ENCODE results near the gene ANKS6. TPM values are rescaled to one million over a fixed set of nuclear protein-coding genes. Genes with fewer than 3 reads are reported as not detected.
A peak's percentile ranks its signal among the peaks of the same experiment; 100 is the strongest.

The ANKS6 gene
- total RNA-seq, 1 donor from 2014 or later, result 17.2 TPM

DNA sequence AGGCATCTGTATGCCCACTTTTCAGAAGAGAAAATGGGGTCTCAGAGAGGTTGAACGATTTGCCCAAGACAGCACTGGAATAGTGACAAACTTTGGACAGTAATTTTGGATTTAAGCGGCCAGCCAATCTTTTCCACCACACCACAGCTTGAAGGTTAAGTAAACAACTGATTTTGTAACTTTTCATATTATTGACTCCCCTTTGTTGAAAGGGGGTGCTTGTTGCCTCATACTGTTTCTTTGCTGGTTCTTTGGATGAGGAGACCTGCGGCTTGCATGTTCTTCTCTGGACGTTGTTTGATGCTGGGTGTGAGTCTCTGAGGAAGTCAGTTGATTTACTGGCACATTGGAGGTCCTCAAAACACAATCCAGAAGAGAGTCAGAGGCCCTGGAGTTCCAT is 76.0 kb downstream of the ANKS6 start:
- Mint-ChIP-seq H3K4me1 (ENCODE audit: unreplicated experiment) (no peaks in the 10 kb centered on the region), H3K27ac (ENCODE audit: unreplicated experiment) (no peak overlapping the region), H3K27me3 (ENCODE audit: unreplicated experiment) (peaks cover 2% of the 10 kb centered on the region), H3K36me3 (ENCODE audit: low read depth, unreplicated experiment) (no peaks in the 10 kb centered on the region), H3K4me3 (ENCODE audit: unreplicated experiment) (no peak overlapping the region), H3K9me3 (ENCODE audit: unreplicated experiment) (no peaks in the 10 kb centered on the region)
- DNase-seq (ENCODE audit: low spot score), result no peak
- TF ChIP-seq, protein P1, sequence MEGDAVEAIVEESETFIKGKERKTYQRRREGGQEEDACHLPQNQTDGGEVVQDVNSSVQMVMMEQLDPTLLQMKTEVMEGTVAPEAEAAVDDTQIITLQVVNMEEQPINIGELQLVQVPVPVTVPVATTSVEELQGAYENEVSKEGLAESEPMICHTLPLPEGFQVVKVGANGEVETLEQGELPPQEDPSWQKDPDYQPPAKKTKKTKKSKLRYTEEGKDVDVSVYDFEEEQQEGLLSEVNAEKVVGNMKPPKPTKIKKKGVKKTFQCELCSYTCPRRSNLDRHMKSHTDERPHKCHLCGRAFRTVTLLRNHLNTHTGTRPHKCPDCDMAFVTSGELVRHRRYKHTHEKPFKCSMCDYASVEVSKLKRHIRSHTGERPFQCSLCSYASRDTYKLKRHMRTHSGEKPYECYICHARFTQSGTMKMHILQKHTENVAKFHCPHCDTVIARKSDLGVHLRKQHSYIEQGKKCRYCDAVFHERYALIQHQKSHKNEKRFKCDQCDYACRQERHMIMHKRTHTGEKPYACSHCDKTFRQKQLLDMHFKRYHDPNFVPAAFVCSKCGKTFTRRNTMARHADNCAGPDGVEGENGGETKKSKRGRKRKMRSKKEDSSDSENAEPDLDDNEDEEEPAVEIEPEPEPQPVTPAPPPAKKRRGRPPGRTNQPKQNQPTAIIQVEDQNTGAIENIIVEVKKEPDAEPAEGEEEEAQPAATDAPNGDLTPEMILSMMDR (IDR thresholded peaks at IDR 0.05; ENCODE audit: unreplicated experiment), result no peak

GRCh38 chr9:98719055-98719454 is 77.3 kb downstream of the ANKS6 start:
- DNase-seq (ENCODE audit: low spot score), result no peak
- Mint-ChIP-seq H3K27ac (ENCODE audit: unreplicated experiment) (no peak overlapping the region), H3K9me3 (ENCODE audit: unreplicated experiment) (no peaks in the 10 kb centered on the region), H3K36me3 (ENCODE audit: low read depth, unreplicated experiment) (no peaks in the 10 kb centered on the region), H3K27me3 (ENCODE audit: unreplicated experiment) (peaks cover 2% of the 10 kb centered on the region), H3K4me1 (ENCODE audit: unreplicated experiment) (no peaks in the 10 kb centered on the region), H3K4me3 (ENCODE audit: unreplicated experiment) (no peak overlapping the region)
- TF ChIP-seq, protein P1 (IDR thresholded peaks at IDR 0.05; ENCODE audit: unreplicated experiment), result no peak

GRCh38 chr9:98714833-98715232 is 81.5 kb downstream of the ANKS6 start:
- H3K27ac Mint-ChIP-seq (ENCODE audit: unreplicated experiment), result no peak overlapping the region
- no peak for DNase-seq (ENCODE audit: low spot score)
- TF ChIP-seq, protein P1 (IDR thresholded peaks at IDR 0.05; ENCODE audit: unreplicated experiment), result no peak

DNA sequence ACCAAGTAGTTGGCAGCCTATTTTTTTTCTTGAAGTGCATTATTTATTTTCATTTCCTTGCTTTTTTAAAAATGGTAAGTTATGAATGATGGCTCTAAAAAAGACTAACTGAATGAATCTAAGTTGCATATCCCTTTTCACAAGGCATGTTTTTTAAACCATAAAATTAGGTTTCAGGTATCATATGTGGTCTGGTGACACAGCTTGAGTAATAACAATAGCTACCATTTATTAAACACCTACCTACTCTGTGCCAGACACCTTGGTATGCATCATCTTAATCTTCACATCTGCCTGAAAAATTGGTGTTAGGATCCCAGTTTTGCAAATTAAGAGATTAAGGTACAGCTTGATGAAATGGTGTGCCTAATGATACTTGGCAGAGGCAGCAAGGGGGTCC is 83.4 kb downstream of the ANKS6 start:
- Mint-ChIP-seq H3K27ac (ENCODE audit: unreplicated experiment) (no peak overlapping the region), H3K9me3 (ENCODE audit: unreplicated experiment) (no peaks in the 10 kb centered on the region), H3K27me3 (ENCODE audit: unreplicated experiment) (peaks cover 16% of the 10 kb centered on the region), H3K4me3 (ENCODE audit: unreplicated experiment) (no peak overlapping the region), H3K4me1 (ENCODE audit: unreplicated experiment) (peaks cover 5% of the 10 kb centered on the region), H3K36me3 (ENCODE audit: low read depth, unreplicated experiment) (no peaks in the 10 kb centered on the region)
- TF ChIP-seq, protein P1 (IDR thresholded peaks at IDR 0.05; ENCODE audit: unreplicated experiment), result no peak
- no peak for DNase-seq (ENCODE audit: low spot score)

More at GRCh38 chr9:98714833-98715232, 81.5 kb downstream of the ANKS6 start:
- Mint-ChIP-seq H3K27me3 (ENCODE audit: unreplicated experiment) (peaks cover 11% of the 10 kb centered on the region), H3K9me3 (ENCODE audit: unreplicated experiment) (no peaks in the 10 kb centered on the region), H3K36me3 (ENCODE audit: low read depth, unreplicated experiment) (no peaks in the 10 kb centered on the region), H3K4me1 (ENCODE audit: unreplicated experiment) (peaks cover under 1% of the 10 kb centered on the region), H3K4me3 (ENCODE audit: unreplicated experiment) (no peak overlapping the region)

DNA sequence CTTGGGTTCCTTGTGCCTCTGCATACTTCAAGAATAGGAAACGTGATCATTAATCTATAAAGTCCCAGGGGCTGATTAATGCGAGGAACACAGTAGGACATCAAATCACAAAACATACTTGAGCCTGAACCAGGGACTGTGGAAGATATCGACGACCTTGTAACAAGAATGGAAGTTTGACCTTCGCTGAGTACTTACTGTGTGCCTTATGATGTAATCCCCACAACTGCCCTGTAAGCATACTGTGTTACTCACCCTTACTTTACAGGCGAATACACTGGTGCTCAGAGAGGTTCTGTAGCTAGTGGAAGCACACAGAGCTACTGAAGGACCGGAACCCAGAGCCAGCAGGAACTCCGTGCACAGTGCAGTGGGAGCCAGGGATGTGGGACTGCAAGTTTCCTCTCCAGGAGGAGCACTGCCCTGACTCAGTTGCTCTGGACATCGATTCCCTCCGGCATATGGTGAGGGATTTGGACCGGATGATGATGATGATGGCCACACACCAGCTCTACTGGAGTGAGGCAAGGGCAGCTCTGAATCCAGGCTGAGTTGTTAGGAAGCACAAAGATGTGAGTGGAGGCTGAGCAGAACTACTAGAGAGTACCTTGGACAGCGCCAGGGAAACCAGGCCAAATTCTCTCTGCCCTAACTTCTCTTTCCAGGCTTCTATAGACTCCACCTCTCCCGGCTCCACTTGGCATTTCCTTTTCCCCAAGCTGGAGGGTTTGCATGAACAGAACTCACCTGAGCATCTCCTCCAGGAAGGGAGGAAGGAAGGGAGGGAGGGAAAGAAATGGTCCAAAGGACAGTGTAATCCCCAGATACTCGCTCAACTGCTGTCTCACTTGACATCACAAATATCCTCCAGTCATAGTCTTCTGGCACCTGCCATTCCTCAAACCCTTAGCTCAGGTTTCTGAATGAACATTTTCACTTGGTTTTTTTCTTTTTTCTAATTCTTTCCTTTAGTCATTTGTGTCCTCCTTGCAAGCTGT is 86.1 kb downstream of the ANKS6 start:
- peak; percentile 53 for DNase-seq (ENCODE audit: low spot score)
- Mint-ChIP-seq H3K36me3 (ENCODE audit: low read depth, unreplicated experiment) (peaks cover 5% of the 10 kb centered on the region), H3K27ac (ENCODE audit: unreplicated experiment) (no peak overlapping the region), H3K27me3 (ENCODE audit: unreplicated experiment) (peaks cover 24% of the 10 kb centered on the region), H3K9me3 (ENCODE audit: unreplicated experiment) (no peaks in the 10 kb centered on the region), H3K4me1 (ENCODE audit: unreplicated experiment) (peaks cover 9% of the 10 kb centered on the region), H3K4me3 (ENCODE audit: unreplicated experiment) (peak overlapping the region; percentile 37)
- TF ChIP-seq, protein P1 (IDR thresholded peaks at IDR 0.05; ENCODE audit: unreplicated experiment), result no peak
